Lower leg skin (tissue), 3 donors: ENCODE results near the gene POU6F2.

Source experiments
- CTCF ChIP-seq, 3 donors: fragments of 450-650 bp; IDR thresholded peaks; one replicate each; pipeline ENCODE4 v1.5.1; 2016; ENCODE audit warnings: antibody characterized with exemption in 3 of 3, mild to moderate bottlenecking in 3 of 3, moderate library complexity in 2 of 3
- POLR2A ChIP-seq, 2 donors: fragments of 450-650 bp; IDR thresholded peaks; one replicate each; pipeline ENCODE4 v1.6.1; 2016 to 2017; ENCODE audit warnings: antibody characterized with exemption in 2 of 2, mild to moderate bottlenecking in 1 of 2, moderate library complexity in 1 of 2

GRCh38 chr7:39360038-39360437 is 382.3 kb downstream of the POU6F2 start:
- TF ChIP-seq CTCF (IDR thresholded peaks at IDR 0.05) = no peak
- no peak for TF ChIP-seq POLR2A (IDR thresholded peaks at IDR 0.05)
